IMR-90 (cell line): ENCODE results near the gene DPH3. TPM values are rescaled to one million over a fixed set of nuclear protein-coding genes. Genes with fewer than 3 reads are reported as not detected.

Experiments used
- ATAC-seq: fragments of 200-7000 bp; cut with Tn5 transposase; 2 replicates; pipeline ENCODE4 v1.9.1; 2020; ENCODE audit warnings: low read depth, mild to moderate bottlenecking, moderate library complexity
- BruUV-seq: library from RNA; stranded (reverse); fragments of 400-500 nt; replicated peaks from 2 replicates; lab custom pipeline; 2021; lab: Mats Ljungman, UMichigan
- CTCF ChIA-PET: fragments of 300-600 bp; formaldehyde crosslinking; extraction: SDS; loops from one replicate; lab custom pipeline; 2021; ENCODE audit warnings: antibody characterized with exemption; lab: Yijun Ruan, JAX
- POLR2A ChIA-PET: fragments of 300-600 bp; sonication (Branson Sonifier 250); formaldehyde crosslinking; loops from one replicate; lab custom pipeline; 2022; ENCODE audit warnings: antibody characterized with exemption; ENCODE audit not compliant: unreplicated experiment; lab: Charles Lee
- DNase-seq: peaks from one replicate; pipeline ENCODE4 v3.0.0; 2013
- H2AFZ ChIP-seq: replicated peaks from 2 replicates; pipeline ENCODE3; 2013; ENCODE audit warnings: low read length, mild to moderate bottlenecking; ENCODE audit not compliant: poor library complexity
- H2AK5ac ChIP-seq: 2 replicates; pipeline ENCODE4 v1.6.1; 2013; ENCODE audit warnings: low read depth, low read length, inconsistent platforms
- H2AK9ac ChIP-seq: replicated peaks from 2 replicates; pipeline ENCODE3; 2013; ENCODE audit warnings: mild to moderate bottlenecking, low read depth, low read length, moderate library complexity; ENCODE audit not compliant: poor library complexity
- H2BK120ac ChIP-seq: 2 replicates; pipeline ENCODE4 v1.6.1; 2013; ENCODE audit warnings: low read depth, low read length, inconsistent platforms
- H2BK15ac ChIP-seq: 3 replicates; pipeline ENCODE4 v1.6.1; 2013; ENCODE audit warnings: low read depth, low read length, inconsistent platforms
- H2BK20ac ChIP-seq: 2 replicates; pipeline ENCODE4 v1.6.1; 2013; ENCODE audit warnings: low read depth, mild to moderate bottlenecking, inconsistent platforms, low read length, moderate library complexity
- H2BK5ac ChIP-seq: 2 replicates; pipeline ENCODE4 v1.6.1; 2013; ENCODE audit warnings: mild to moderate bottlenecking, low read depth, low read length, inconsistent platforms; ENCODE audit not compliant: poor library complexity, severe bottlenecking
- H3K14ac ChIP-seq: replicated peaks from 2 replicates; pipeline ENCODE4 v1.6.1; 2013; ENCODE audit warnings: low read depth, low read length, inconsistent platforms
- H3K18ac ChIP-seq: 2 replicates; pipeline ENCODE4 v1.6.1; 2013; ENCODE audit warnings: low read depth, low read length, control low read depth
- H3K23ac ChIP-seq: 2 replicates; pipeline ENCODE4 v1.6.1; 2013; ENCODE audit warnings: low read depth, low read length, inconsistent platforms
- H3K27ac ChIP-seq: 2 replicates; pipeline ENCODE4 v1.5.1; 2013; ENCODE audit warnings: mild to moderate bottlenecking, control low read depth, low read length; ENCODE audit not compliant: insufficient read depth
- H3K27me3 ChIP-seq: 2 replicates; pipeline ENCODE4 v1.6.1; 2013; ENCODE audit warnings: low read length; ENCODE audit not compliant: control insufficient read depth, insufficient read depth
- H3K36me3 ChIP-seq: 2 replicates; pipeline ENCODE4 v1.6.1; 2013; ENCODE audit warnings: low read length, mixed read lengths; ENCODE audit not compliant: control insufficient read depth, insufficient read depth
- H3K4ac ChIP-seq: 2 replicates; pipeline ENCODE4 v1.6.1; 2013; ENCODE audit warnings: low read depth, low read length, inconsistent platforms
- H3K4me1 ChIP-seq: 2 replicates; pipeline ENCODE4 v1.6.1; 2013; ENCODE audit warnings: low read length, mixed read lengths; ENCODE audit not compliant: control insufficient read depth, insufficient read depth
- H3K4me2 ChIP-seq: 2 replicates; pipeline ENCODE4 v1.6.1; 2013; ENCODE audit warnings: low read depth, mild to moderate bottlenecking, control low read depth, low read length, moderate library complexity
- H3K4me3 ChIP-seq: 2 replicates; pipeline ENCODE4 v1.5.1; 2013; ENCODE audit warnings: low read depth, mild to moderate bottlenecking, control low read depth, low read length, moderate library complexity; ENCODE audit not compliant: insufficient read depth
- H3K56ac ChIP-seq: 2 replicates; pipeline ENCODE4 v1.6.1; 2013; ENCODE audit warnings: low read length, inconsistent platforms; ENCODE audit not compliant: insufficient read depth; ENCODE audit errors: extremely low read depth
- H3K79me1 ChIP-seq, 2 experiments: 2 replicates each; pipeline ENCODE4 v1.6.1; 2013; ENCODE audit warnings: low read length in 2 of 2, inconsistent platforms in 1 of 2, low read depth in 1 of 2
- H3K9ac ChIP-seq: 2 replicates; pipeline ENCODE4 v1.6.1; 2013; ENCODE audit warnings: low read depth, low read length, control low read depth
- H3K9me1 ChIP-seq: 2 replicates; pipeline ENCODE4 v1.6.1; 2013; ENCODE audit warnings: low read length, inconsistent platforms; ENCODE audit not compliant: insufficient read depth
- H3K9me3 ChIP-seq: 2 replicates; pipeline ENCODE4 v1.6.1; 2013; ENCODE audit warnings: low read length; ENCODE audit not compliant: control insufficient read depth, insufficient read depth
- H4K20me1 ChIP-seq: 2 replicates; pipeline ENCODE4 v1.6.1; 2013; ENCODE audit warnings: low read length, inconsistent platforms; ENCODE audit not compliant: insufficient read depth
- H4K5ac ChIP-seq: 2 replicates; pipeline ENCODE4 v1.6.1; 2013; ENCODE audit warnings: mild to moderate bottlenecking, low read depth, low read length, control low read depth
- H4K8ac ChIP-seq, 2 experiments: 2 replicates each; pipeline ENCODE4 v1.6.1; 2013; ENCODE audit warnings: low read depth in 2 of 2, low read length in 2 of 2, control low read depth in 1 of 2, inconsistent platforms in 1 of 2
- H4K91ac ChIP-seq: 2 replicates; pipeline ENCODE4 v1.6.1; 2013; ENCODE audit warnings: low read depth, low read length, inconsistent platforms; ENCODE audit not compliant: insufficient read depth
- BHLHE40 ChIP-seq: fragments of 150-350 bp; IDR thresholded peaks from 2 replicates; pipeline ENCODE4 v1.6.1; 2016; ENCODE audit warnings: mild to moderate bottlenecking, low read depth, low read length
- MAZ ChIP-seq: IDR thresholded peaks from 2 replicates; pipeline ENCODE4 v1.6.1; 2012; ENCODE audit warnings: low read depth, mild to moderate bottlenecking, low read length, improper control_type of control experiment, moderate library complexity, borderline replicate concordance
- NFE2L2 ChIP-seq: fragments of 150-350 bp; IDR thresholded peaks from 2 replicates; pipeline ENCODE4 v1.6.1; 2016; ENCODE audit warnings: low read depth, mild to moderate bottlenecking, low read length
- POLR2A ChIP-seq: IDR thresholded peaks from 2 replicates; pipeline ENCODE4 v1.6.1; 2012; ENCODE audit warnings: mild to moderate bottlenecking, low read depth, low read length
- RAD21 ChIP-seq: IDR thresholded peaks from 2 replicates; pipeline ENCODE4 v1.6.1; 2012; ENCODE audit warnings: low read length, improper control_type of control experiment
- RFX5 ChIP-seq: IDR thresholded peaks from 2 replicates; pipeline ENCODE4 v1.8.0; 2012; ENCODE audit warnings: low read depth, mild to moderate bottlenecking, low read length, moderate library complexity
- SMC3 ChIP-seq: fragments of 150-350 bp; IDR thresholded peaks from 2 replicates; pipeline ENCODE4 v1.6.1; 2016; ENCODE audit warnings: low read depth, mild to moderate bottlenecking, antibody characterized with exemption, low read length, moderate library complexity
- WGBS, 2 experiments: methylation state at CpG; one replicate each; pipeline versions ENCODE4 v1.1.5 to v1.1.7; 2013; ENCODE audit warnings: missing lambda C conversion rate in 2 of 2; ENCODE audit not compliant: insufficient read length in 1 of 2; ENCODE audit errors: extremely low coverage in 2 of 2; 5-methylcytosine and 5-hydroxymethylcytosine counted together
- dilution Hi-C: fragments of 300-500 bp; cut with HindIII; formaldehyde crosslinking; loops from one replicate; pipeline ENCODE4 v1.14.3; 2018; ENCODE audit warnings: low sequenced_read_pairs; ENCODE audit not compliant: unreplicated experiment
- in situ Hi-C: fragments of 300-500 bp; cut with MboI; formaldehyde crosslinking; loops from 3 replicates; pipeline ENCODE4 v1.14.3; 2019; ENCODE audit warnings: low sequenced_read_pairs, inconsistent platforms, mixed read lengths
- intact Hi-C: fragments of 100-400 bp; cut with micrococcal nuclease; formaldehyde crosslinking; loops from 2 replicates; pipeline ENCODE4 v1.10.0; 2022
- polyA plus RNA-seq, 3 experiments: library from polyadenylated mRNA; depleted of rRNA; stranded (reverse); fragments of >200 nt; gene quantifications; 2 replicates each; pipeline ENCODE4 v1.2.3, GENCODE V29; 2012; ENCODE audit warnings: low replicate concordance in 1 of 3
- total RNA-seq: library from RNA; depleted of rRNA; stranded (reverse); fragments of >200 nt; gene quantifications from 2 replicates; pipeline ENCODE4 v1.2.3, GENCODE V29; 2012
- TF ChIP-seq, protein P1 (sequence below): conservative IDR thresholded peaks from 2 replicates; pipeline ENCODE4 v1.5.1; 2012; ENCODE audit warnings: mild to moderate bottlenecking, low read depth, low read length, improper control_type of control experiment

Gene DPH3
- total and polyA plus RNA-seq, 2 of the 4 experiments (the other 2 are of a cell fraction): 12.9 to 32.1 TPM

DNA sequence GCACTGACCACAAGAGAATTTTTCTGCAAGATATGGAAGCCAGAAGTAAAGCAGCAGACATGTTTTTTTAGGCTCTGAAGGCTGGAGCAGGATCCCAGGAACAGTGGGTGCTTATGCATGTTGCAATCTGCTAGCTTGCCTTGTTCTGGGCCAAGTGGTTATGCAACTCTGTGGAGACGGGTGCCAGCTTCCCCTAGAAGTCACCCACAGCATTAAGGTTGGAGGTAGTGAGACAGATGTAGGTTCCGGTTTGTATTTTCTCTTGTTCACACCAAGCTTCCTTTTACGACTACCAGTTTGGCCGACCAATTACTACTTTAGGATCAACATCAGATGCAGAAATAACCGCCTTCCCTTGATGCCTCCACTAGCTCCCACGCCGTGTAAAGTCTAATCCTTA is 11.1 kb downstream of the DPH3 start:
- no peak overlapping the region for H2BK15ac ChIP-seq
- no peak overlapping the region for H4K91ac ChIP-seq
- H3K23ac ChIP-seq: no peak overlapping the region
- H2BK20ac ChIP-seq: no peak overlapping the region
- no peak overlapping the region for H2BK120ac ChIP-seq
- no peak overlapping the region for H3K9ac ChIP-seq
- no peak overlapping the region for H3K56ac ChIP-seq
- no peaks in the 10 kb centered on the region for H3K9me3 ChIP-seq
- intact Hi-C loops (no loop called here), dilution Hi-C loops (no loop called here), in situ Hi-C loops (loop anchor here (5.0 kb wide), 1 partner anchor 431 kb away; no protein-coding TSS in a partner anchor)
- H3K4ac ChIP-seq: no peak overlapping the region
- ATAC-seq (no peak), DNase-seq (no peak)
- H3K4me2 ChIP-seq: no peak overlapping the region
- H3K27me3 ChIP-seq: no peaks in the 10 kb centered on the region
- no peak overlapping the region for H2AK9ac ChIP-seq
- CTCF ChIA-PET: interaction anchor here (0.6 kb wide), 1 partner anchor 22 kb away, joined by 3 read pairs; no protein-coding TSS in a partner anchor
- H3K79me1 ChIP-seq: peaks cover 3 to 9% of the 10 kb centered on the region in 2 experiments; a peak in 2 of 4 replicates
- H3K14ac ChIP-seq: no peak overlapping the region
- no peak overlapping the region for H2AFZ ChIP-seq
- no peak overlapping the region for H4K8ac ChIP-seq
- POLR2A ChIA-PET: no interaction called here
- H3K36me3 ChIP-seq: no peaks in the 10 kb centered on the region; the same call in 1 of the 2 replicates
- no peaks in the 10 kb centered on the region for H4K20me1 ChIP-seq
- H2BK5ac ChIP-seq: no peak overlapping the region
- no peaks in the 10 kb centered on the region for H3K9me1 ChIP-seq
- no peak overlapping the region for H3K27ac ChIP-seq
- TF ChIP-seq BHLHE40: no peak
- TF ChIP-seq RAD21: no peak
- TF ChIP-seq SMC3: no peak
- no peak for TF ChIP-seq RFX5
- no peak for TF ChIP-seq POLR2A
- no peak for TF ChIP-seq MAZ
- TF ChIP-seq, protein P1, sequence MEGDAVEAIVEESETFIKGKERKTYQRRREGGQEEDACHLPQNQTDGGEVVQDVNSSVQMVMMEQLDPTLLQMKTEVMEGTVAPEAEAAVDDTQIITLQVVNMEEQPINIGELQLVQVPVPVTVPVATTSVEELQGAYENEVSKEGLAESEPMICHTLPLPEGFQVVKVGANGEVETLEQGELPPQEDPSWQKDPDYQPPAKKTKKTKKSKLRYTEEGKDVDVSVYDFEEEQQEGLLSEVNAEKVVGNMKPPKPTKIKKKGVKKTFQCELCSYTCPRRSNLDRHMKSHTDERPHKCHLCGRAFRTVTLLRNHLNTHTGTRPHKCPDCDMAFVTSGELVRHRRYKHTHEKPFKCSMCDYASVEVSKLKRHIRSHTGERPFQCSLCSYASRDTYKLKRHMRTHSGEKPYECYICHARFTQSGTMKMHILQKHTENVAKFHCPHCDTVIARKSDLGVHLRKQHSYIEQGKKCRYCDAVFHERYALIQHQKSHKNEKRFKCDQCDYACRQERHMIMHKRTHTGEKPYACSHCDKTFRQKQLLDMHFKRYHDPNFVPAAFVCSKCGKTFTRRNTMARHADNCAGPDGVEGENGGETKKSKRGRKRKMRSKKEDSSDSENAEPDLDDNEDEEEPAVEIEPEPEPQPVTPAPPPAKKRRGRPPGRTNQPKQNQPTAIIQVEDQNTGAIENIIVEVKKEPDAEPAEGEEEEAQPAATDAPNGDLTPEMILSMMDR: no peak
- TF ChIP-seq NFE2L2: no peak
- no TSS peak for BruUV-seq
- no peak overlapping the region for H4K5ac ChIP-seq
- no peaks in the 10 kb centered on the region for H3K4me1 ChIP-seq
- H2AK5ac ChIP-seq: no peak overlapping the region
- 87% methylated on average over 5 of the region's 7 CpGs; no CpG with 5 or more reads in 1 of the 2 experiments for WGBS, 2 experiments
- H3K4me3 ChIP-seq: no peak overlapping the region
- no peak overlapping the region for H3K18ac ChIP-seq
